HepG2 (cell line): ENCODE measurements around the gene KRTCAP2. TPM values are rescaled to one million over a fixed set of nuclear protein-coding genes. Genes with fewer than 3 reads are reported as not detected.

Experiments used
- AHR ChIP-seq: IDR thresholded peaks from 2 replicates; pipeline ENCODE4 v1.6.1; 2018; ENCODE audit warnings: missing genetic modification reagents, missing compliant biosample characterization
- CAMTA2 ChIP-seq: sonication (generic); formaldehyde crosslinking; IDR thresholded peaks from 2 replicates; pipeline ENCODE4 v1.4.0; 2020; ENCODE audit warnings: mild to moderate bottlenecking, missing genetic modification reagents, borderline replicate concordance
- CENPX ChIP-seq: sonication (generic); formaldehyde crosslinking; IDR thresholded peaks from 2 replicates; pipeline ENCODE4 v1.9.0; 2021; ENCODE audit warnings: mild to moderate bottlenecking, missing genetic modification reagents, moderate library complexity
- ELF3 ChIP-seq: IDR thresholded peaks from 2 replicates; pipeline ENCODE4 v1.6.1; 2016; ENCODE audit warnings: missing genetic modification reagents, missing compliant biosample characterization
- FOXP1 ChIP-seq, 2 experiments: fragments of 450-650 bp in 1 of 2; IDR thresholded peaks; 2 replicates each; pipeline ENCODE4 v1.6.1; 2017 to 2018; ENCODE audit warnings: antibody characterized with exemption in 1 of 2
- GTF2F1 ChIP-seq: fragments of 150-350 bp; IDR thresholded peaks from 2 replicates; pipeline ENCODE4 v1.6.1; 2014; ENCODE audit warnings: low read length
- HES4 ChIP-seq: sonication (generic); formaldehyde crosslinking; IDR thresholded peaks from 2 replicates; pipeline ENCODE4 v1.9.0; 2021; ENCODE audit warnings: mild to moderate bottlenecking, missing genetic modification reagents, borderline replicate concordance
- ISX ChIP-seq: sonication (generic); formaldehyde crosslinking; conservative IDR thresholded peaks from 2 replicates; pipeline ENCODE4 v1.5.0; 2020; ENCODE audit warnings: missing genetic modification reagents
- KDM1A ChIP-seq: IDR thresholded peaks from 2 replicates; pipeline ENCODE4 v1.6.1; 2016; ENCODE audit warnings: missing compliant biosample characterization
- KMT2A ChIP-seq: sonication (generic); formaldehyde crosslinking; IDR thresholded peaks from 2 replicates; pipeline ENCODE4 v1.4.0; 2020; ENCODE audit warnings: missing genetic modification reagents
- KMT2B ChIP-seq: IDR thresholded peaks from 2 replicates; pipeline ENCODE4 v1.6.1; 2016; ENCODE audit warnings: missing genetic modification reagents, missing compliant biosample characterization
- MED1 ChIP-seq: sonication (generic); formaldehyde crosslinking; IDR thresholded peaks from 2 replicates; pipeline ENCODE4 v1.4.0; 2020; ENCODE audit warnings: missing genetic modification reagents
- NFE2 ChIP-seq: sonication (generic); formaldehyde crosslinking; IDR thresholded peaks from 2 replicates; pipeline ENCODE4 v1.4.0; 2020; ENCODE audit warnings: missing genetic modification reagents
- POGZ ChIP-seq: sonication (generic); formaldehyde crosslinking; IDR thresholded peaks from 2 replicates; pipeline ENCODE4 v1.4.0; 2020; ENCODE audit warnings: mild to moderate bottlenecking, missing genetic modification reagents
- RAD21 ChIP-seq: fragments of 450-650 bp; formaldehyde crosslinking; IDR thresholded peaks from 2 replicates; pipeline ENCODE4 v1.5.0; 2020; ENCODE audit warnings: mild to moderate bottlenecking
- REPIN1 ChIP-seq: sonication (generic); formaldehyde crosslinking; IDR thresholded peaks from 2 replicates; pipeline ENCODE4 v1.8.0; 2022; ENCODE audit warnings: missing genetic modification reagents, low read depth, mild to moderate bottlenecking, borderline replicate concordance
- SCMH1 ChIP-seq: sonication (generic); formaldehyde crosslinking; IDR thresholded peaks from 2 replicates; pipeline ENCODE4 v1.9.0; 2021; ENCODE audit warnings: missing genetic modification reagents, mild to moderate bottlenecking, borderline replicate concordance
- SIX4 ChIP-seq: sonication (generic); formaldehyde crosslinking; IDR thresholded peaks from 2 replicates; pipeline ENCODE4 v1.4.0; 2020; ENCODE audit warnings: missing genetic modification reagents
- STAT5B ChIP-seq: sonication (generic); formaldehyde crosslinking; IDR thresholded peaks from 2 replicates; pipeline ENCODE4 v1.4.0; 2020; ENCODE audit warnings: missing genetic modification reagents
- TAF15 ChIP-seq: fragments of 200-400 bp; formaldehyde crosslinking; IDR thresholded peaks from one replicate; pipeline ENCODE4 v1.6.1; 2018; ENCODE audit warnings: mild to moderate bottlenecking, low read depth, low read length; ENCODE audit not compliant: poor library complexity, severe bottlenecking
- TRIM24 ChIP-seq: sonication (generic); formaldehyde crosslinking; IDR thresholded peaks from 2 replicates; pipeline ENCODE4 v1.8.0; 2022; ENCODE audit warnings: mild to moderate bottlenecking, missing genetic modification reagents
- YY1 ChIP-seq: IDR thresholded peaks from 2 replicates; pipeline ENCODE4 v1.6.1; 2011; ENCODE audit warnings: low read length, low read depth, moderate library complexity, mild to moderate bottlenecking; ENCODE audit not compliant: insufficient read depth, insufficient replicate concordance
- ZBTB7A ChIP-seq: sonication (generic); formaldehyde crosslinking; IDR thresholded peaks from 2 replicates; pipeline ENCODE4 v1.8.0; 2022; ENCODE audit warnings: mild to moderate bottlenecking, missing genetic modification reagents
- ZFP36L2 ChIP-seq: sonication (generic); formaldehyde crosslinking; IDR thresholded peaks from 2 replicates; pipeline ENCODE4 v1.4.0; 2020; ENCODE audit warnings: missing genetic modification reagents
- ZKSCAN5 ChIP-seq: sonication (generic); formaldehyde crosslinking; IDR thresholded peaks from 2 replicates; pipeline ENCODE4 v1.5.1; 2020; ENCODE audit warnings: mild to moderate bottlenecking, missing genetic modification reagents
- ZNF577 ChIP-seq: sonication (generic); formaldehyde crosslinking; IDR thresholded peaks from 2 replicates; pipeline ENCODE4 v1.4.0; 2020; ENCODE audit warnings: mild to moderate bottlenecking, low read depth, missing genetic modification reagents, borderline replicate concordance
- ZNF709 ChIP-seq: sonication (generic); formaldehyde crosslinking; IDR thresholded peaks from 2 replicates; pipeline ENCODE4 v1.5.0; 2020; ENCODE audit warnings: mild to moderate bottlenecking, missing genetic modification reagents
- ZZZ3 ChIP-seq: sonication (generic); formaldehyde crosslinking; IDR thresholded peaks from 2 replicates; pipeline ENCODE4 v1.4.0; 2020; ENCODE audit warnings: missing genetic modification reagents, mild to moderate bottlenecking, borderline replicate concordance
- polyA plus RNA-seq, 8 experiments: library from polyadenylated mRNA; depleted of rRNA in 3 of 8; stranded (reverse) in 7 of 8; unstranded in 1 of 8; fragments of >200 nt; fragmentation: Illumina TruSeq in 4 of 8; extraction: Trizol in 4 of 8; gene quantifications; 2 replicates each; pipeline versions ENCODE4 v1.2.1 to v1.2.3, GENCODE V29; 2011 to 2016; ENCODE audit warnings: low read depth in 4 of 8, missing spikeins in 1 of 8, mixed read lengths in 1 of 8; ENCODE audit not compliant: insufficient read depth in 1 of 8
- total RNA-seq, 5 experiments: library from RNA; depleted of rRNA; stranded (reverse); fragments of >200 nt; fragmentation: Illumina TruSeq; extraction: Trizol; gene quantifications; 2 replicates each; pipeline ENCODE4 v1.2.3, GENCODE V29; 2016; ENCODE audit warnings: low read depth in 1 of 5
- TF ChIP-seq, protein P1 (sequence below): IDR thresholded peaks from 2 replicates; pipeline ENCODE4 v1.6.1; 2016; ENCODE audit warnings: mild to moderate bottlenecking, missing biosample characterization, missing genetic modification reagents
- TF ChIP-seq, protein P2 (sequence below): IDR thresholded peaks from 2 replicates; pipeline ENCODE4 v1.6.1; 2016; ENCODE audit warnings: mild to moderate bottlenecking
- TF ChIP-seq, protein P3 (sequence below): sonication (generic); formaldehyde crosslinking; IDR thresholded peaks from 2 replicates; pipeline ENCODE4 v1.5.0; 2020; ENCODE audit warnings: missing genetic modification reagents, mild to moderate bottlenecking, borderline replicate concordance

The KRTCAP2 gene
- total and polyA plus RNA-seq, 2 of the 13 experiments (the other 11 are each of a cell fraction or from before 2014, with no cell fraction given), result 77.3 to 79.4 TPM

DNA sequence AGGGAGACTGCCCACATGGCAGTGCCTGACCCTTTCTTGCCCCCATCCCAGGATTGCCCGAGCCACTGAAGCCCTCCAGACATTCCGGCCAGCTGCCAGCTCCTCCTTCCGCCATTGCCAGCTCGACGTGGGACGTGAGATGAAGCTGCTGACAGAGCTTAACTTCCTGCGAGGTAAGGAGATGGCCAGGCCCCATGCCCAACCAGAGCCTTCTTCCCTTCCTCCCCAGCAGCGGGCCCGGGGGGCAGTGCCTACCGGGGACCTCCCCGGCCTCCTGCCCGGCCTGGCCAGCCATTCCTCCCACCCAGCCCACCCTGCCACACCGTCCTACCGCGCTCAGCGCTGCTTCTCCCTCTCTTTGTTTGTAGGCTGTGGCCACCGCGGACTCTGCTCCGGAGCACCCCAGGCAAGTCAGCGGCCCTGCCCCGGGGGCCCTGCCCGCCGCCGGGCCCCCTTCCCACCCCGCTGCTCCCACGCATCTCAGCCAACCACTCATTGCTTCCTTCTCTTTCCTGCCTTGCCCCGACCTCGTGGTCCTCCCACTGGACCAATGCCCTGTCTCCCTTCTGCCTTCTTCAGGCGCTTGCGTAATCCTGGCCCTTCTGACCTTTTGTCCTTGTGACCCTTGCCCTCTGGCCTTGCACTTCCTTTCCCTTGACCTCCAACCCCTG lies 5.5 kb upstream of the KRTCAP2 start (continued):
- TF ChIP-seq, protein P1, sequence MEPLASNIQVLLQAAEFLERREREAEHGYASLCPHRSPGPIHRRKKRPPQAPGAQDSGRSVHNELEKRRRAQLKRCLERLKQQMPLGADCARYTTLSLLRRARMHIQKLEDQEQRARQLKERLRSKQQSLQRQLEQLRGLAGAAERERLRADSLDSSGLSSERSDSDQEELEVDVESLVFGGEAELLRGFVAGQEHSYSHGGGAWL (CRISPR knock-in tag), result no peak
- TF ChIP-seq KDM1A (CRISPR knock-in tag), result 0 out of 2 replicates have a peak, but pooled peaks have one; percentile 56
- no peak for TF ChIP-seq SCMH1 (CRISPR knock-in tag)
- TF ChIP-seq NFE2 (CRISPR knock-in tag), result no peak
- no peak for TF ChIP-seq SIX4 (CRISPR knock-in tag)
- TF ChIP-seq TRIM24 (CRISPR knock-in tag), result peak; percentile 82; the same call in 1 of the 2 replicates
- TF ChIP-seq, protein P2, sequence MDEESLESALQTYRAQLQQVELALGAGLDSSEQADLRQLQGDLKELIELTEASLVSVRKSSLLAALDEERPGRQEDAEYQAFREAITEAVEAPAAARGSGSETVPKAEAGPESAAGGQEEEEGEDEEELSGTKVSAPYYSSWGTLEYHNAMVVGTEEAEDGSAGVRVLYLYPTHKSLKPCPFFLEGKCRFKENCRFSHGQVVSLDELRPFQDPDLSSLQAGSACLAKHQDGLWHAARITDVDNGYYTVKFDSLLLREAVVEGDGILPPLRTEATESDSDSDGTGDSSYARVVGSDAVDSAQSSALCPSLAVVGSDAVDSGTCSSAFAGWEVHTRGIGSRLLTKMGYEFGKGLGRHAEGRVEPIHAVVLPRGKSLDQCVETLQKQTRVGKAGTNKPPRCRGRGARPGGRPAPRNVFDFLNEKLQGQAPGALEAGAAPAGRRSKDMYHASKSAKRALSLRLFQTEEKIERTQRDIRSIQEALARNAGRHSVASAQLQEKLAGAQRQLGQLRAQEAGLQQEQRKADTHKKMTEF, result peak; percentile 38; the same call in 1 of the 2 replicates
- no peak for TF ChIP-seq REPIN1
- peak; percentile 25 for TF ChIP-seq YY1
- no peak for TF ChIP-seq AHR (CRISPR knock-in tag)
- TF ChIP-seq CAMTA2 (CRISPR knock-in tag), result no peak
- TF ChIP-seq ZFP36L2 (CRISPR knock-in tag), result no peak
- TF ChIP-seq, protein P3, sequence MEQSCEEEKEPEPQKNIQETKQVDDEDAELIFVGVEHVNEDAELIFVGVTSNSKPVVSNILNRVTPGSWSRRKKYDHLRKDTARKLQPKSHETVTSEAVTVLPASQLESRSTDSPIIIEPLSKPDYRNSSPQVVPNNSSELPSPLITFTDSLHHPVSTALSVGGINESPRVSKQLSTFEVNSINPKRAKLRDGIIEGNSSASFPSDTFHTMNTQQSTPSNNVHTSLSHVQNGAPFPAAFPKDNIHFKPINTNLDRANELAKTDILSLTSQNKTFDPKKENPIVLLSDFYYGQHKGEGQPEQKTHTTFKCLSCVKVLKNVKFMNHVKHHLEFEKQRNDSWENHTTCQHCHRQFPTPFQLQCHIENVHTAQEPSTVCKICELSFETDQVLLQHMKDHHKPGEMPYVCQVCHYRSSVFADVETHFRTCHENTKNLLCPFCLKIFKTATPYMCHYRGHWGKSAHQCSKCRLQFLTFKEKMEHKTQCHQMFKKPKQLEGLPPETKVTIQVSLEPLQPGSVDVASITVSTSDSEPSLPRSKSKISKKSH (CRISPR knock-in tag), result no peak
- no peak for TF ChIP-seq ZZZ3
- TF ChIP-seq ZKSCAN5 (CRISPR knock-in tag), result no peak
- TF ChIP-seq CENPX (CRISPR knock-in tag), result no peak
- no peak for TF ChIP-seq KMT2B (CRISPR knock-in tag)
- TF ChIP-seq MED1 (CRISPR knock-in tag), result 0 out of 2 replicates have a peak, but pooled peaks have one; percentile 42
- TF ChIP-seq HES4 (CRISPR knock-in tag), result no peak
- TF ChIP-seq RAD21 (CRISPR knock-in tag), result no peak
- TF ChIP-seq KMT2A (CRISPR knock-in tag), result no peak
- no peak for TF ChIP-seq ELF3
- TF ChIP-seq GTF2F1, result no peak
- no peak for TF ChIP-seq ISX (CRISPR knock-in tag)
- TF ChIP-seq STAT5B (CRISPR knock-in tag), result no peak
- no peak for TF ChIP-seq ZNF577 (CRISPR knock-in tag)
- TF ChIP-seq ZBTB7A (CRISPR knock-in tag), result no peak
- TF ChIP-seq ZNF709 (CRISPR knock-in tag), result no peak
- TF ChIP-seq TAF15, result no peak
- no peak for TF ChIP-seq FOXP1 (IDR thresholded peaks at IDR 0.05)
- 0 out of 2 replicates have a peak, but pooled peaks have one; percentile 27 for TF ChIP-seq FOXP1 (CRISPR knock-in tag; IDR thresholded peaks at IDR 0.05)
- peak; percentile 37; the same call in 1 of the 2 replicates for TF ChIP-seq POGZ (CRISPR knock-in tag)
